ENCODE data around the gene AMOTL2.

AMOTL2 gene

DNA sequence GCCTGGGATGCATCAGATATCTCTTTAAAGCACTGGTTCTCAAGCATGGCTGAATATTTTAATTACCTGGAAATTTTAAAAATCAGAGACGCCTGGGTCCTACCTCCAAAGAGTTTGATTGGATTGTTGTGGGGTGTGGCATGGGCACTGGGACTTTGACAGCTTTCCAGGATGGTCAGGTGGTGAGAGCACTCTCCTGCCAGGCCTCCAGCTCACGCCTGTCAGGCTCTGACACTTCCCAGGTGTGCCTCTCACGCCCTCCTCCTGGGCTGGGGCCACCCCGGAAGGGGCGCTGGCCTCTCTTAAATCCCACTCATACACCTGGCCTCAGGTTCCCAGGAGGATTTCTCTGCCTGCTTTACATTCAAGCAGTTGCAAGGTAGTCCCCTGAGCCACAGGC is 48.5 kb downstream of the AMOTL2 start:
- TF ChIP-seq POLR2AphosphoS5 (IDR thresholded peaks at IDR 0.05; ENCODE audit: low read depth, low read length) = no peak
- TF ChIP-seq REST (IDR thresholded peaks at IDR 0.05; ENCODE audit: insufficient read depth in 1 of 2, low read depth in 2 of 2, low read length in 2 of 2) = no peak
- TF ChIP-seq FOXP2 (optimal IDR thresholded peaks at IDR 0.05; ENCODE audit: borderline replicate concordance, extremely low read depth, extremely low read length, insufficient read depth) = no peak
- TF ChIP-seq SIN3A (IDR thresholded peaks at IDR 0.05; ENCODE audit: borderline replicate concordance, insufficient read depth, low read length) = no peak

DNA sequence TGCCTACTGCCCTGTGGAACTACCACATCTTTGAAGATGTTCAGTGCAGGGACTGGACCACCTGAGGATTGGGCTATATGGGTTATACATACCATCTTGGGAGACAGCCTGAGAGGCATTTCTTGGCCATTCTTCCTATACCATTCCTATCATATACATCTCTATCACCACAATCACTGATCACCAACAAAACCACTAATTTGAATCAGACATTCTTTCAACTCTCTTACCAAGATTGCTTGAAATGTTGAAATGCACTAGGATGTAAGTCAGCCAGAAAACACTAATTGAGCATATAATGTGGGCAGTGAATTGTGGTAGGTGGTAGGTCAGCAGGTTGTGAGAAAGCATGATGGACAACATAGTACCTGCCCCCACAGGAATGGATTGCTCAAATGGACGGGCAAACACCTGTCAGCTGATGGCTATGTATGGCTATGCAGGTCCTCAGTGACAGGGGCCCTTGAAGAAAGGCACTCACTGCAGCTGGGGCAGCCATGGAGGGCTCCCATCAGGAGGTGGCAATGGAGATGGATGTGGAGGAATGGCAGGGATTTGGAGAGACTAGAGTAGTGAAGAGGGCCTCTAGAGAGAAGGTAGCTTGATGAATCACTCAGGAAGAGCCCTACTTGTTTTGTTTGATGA is 49.1 kb downstream of the AMOTL2 start:
- TF ChIP-seq POLR2AphosphoS5 (IDR thresholded peaks at IDR 0.05; ENCODE audit: low read depth, low read length) (no peak), REST (IDR thresholded peaks at IDR 0.05; ENCODE audit: insufficient read depth in 1 of 2, low read depth in 2 of 2, low read length in 2 of 2) (no peak), SIN3A (IDR thresholded peaks at IDR 0.05; ENCODE audit: borderline replicate concordance, insufficient read depth, low read length) (no peak), FOXP2 (optimal IDR thresholded peaks at IDR 0.05; ENCODE audit: borderline replicate concordance, extremely low read depth, extremely low read length, insufficient read depth) (no peak), TAF1 (IDR thresholded peaks at IDR 0.05; ENCODE audit: borderline replicate concordance, insufficient read depth, low read length) (no peak)

GRCh38 chr3:134323966-134324962 is 50.0 kb downstream of the AMOTL2 start:
- TF ChIP-seq FOXP2 (optimal IDR thresholded peaks at IDR 0.05; ENCODE audit: borderline replicate concordance, extremely low read depth, extremely low read length, insufficient read depth) = no peak
- TF ChIP-seq TAF1 (IDR thresholded peaks at IDR 0.05; ENCODE audit: borderline replicate concordance, insufficient read depth, low read length) = no peak
- TF ChIP-seq REST (IDR thresholded peaks at IDR 0.05; ENCODE audit: insufficient read depth in 1 of 2, low read depth in 2 of 2, low read length in 2 of 2) = no peak
- no peak for TF ChIP-seq SIN3A (IDR thresholded peaks at IDR 0.05; ENCODE audit: borderline replicate concordance, insufficient read depth, low read length)
- no peak for TF ChIP-seq POLR2AphosphoS5 (IDR thresholded peaks at IDR 0.05; ENCODE audit: low read depth, low read length)

- no peak for TF ChIP-seq FOXP2 (optimal IDR thresholded peaks at IDR 0.05; ENCODE audit: borderline replicate concordance, extremely low read depth, extremely low read length, insufficient read depth)
Measured at GRCh38 chr3:134322286-134322685, 52.0 kb downstream of the AMOTL2 start.

- no peak for TF ChIP-seq REST (IDR thresholded peaks at IDR 0.05; ENCODE audit: insufficient read depth in 1 of 2, low read depth in 2 of 2, low read length in 2 of 2)
- no peak for TF ChIP-seq SIN3A (IDR thresholded peaks at IDR 0.05; ENCODE audit: borderline replicate concordance, insufficient read depth, low read length)
- TF ChIP-seq FOXP2 (optimal IDR thresholded peaks at IDR 0.05; ENCODE audit: borderline replicate concordance, extremely low read depth, extremely low read length, insufficient read depth) = no peak
- no peak for TF ChIP-seq POLR2AphosphoS5 (IDR thresholded peaks at IDR 0.05; ENCODE audit: low read depth, low read length)
- TF ChIP-seq TAF1 (IDR thresholded peaks at IDR 0.05; ENCODE audit: borderline replicate concordance, insufficient read depth, low read length) = no peak
Measured at GRCh38 chr3:134320749-134321148, 53.5 kb downstream of the AMOTL2 start.

Measured in PFSK-1 (cell line).